LoVo (cell line): Measurements from ENCODE around the gene CPXM1.
"Not testable (repeated sequence)": the region's sequence is repeated elsewhere in the genome, so short reads cannot be mapped to it uniquely, and the experiment has no call there.

Source experiments
- DNase-seq: peaks from one replicate; pipeline ENCODE4 v3.0.0-alpha.2; 2016; ENCODE audit warnings: low spot score

Gene CPXM1

DNA sequence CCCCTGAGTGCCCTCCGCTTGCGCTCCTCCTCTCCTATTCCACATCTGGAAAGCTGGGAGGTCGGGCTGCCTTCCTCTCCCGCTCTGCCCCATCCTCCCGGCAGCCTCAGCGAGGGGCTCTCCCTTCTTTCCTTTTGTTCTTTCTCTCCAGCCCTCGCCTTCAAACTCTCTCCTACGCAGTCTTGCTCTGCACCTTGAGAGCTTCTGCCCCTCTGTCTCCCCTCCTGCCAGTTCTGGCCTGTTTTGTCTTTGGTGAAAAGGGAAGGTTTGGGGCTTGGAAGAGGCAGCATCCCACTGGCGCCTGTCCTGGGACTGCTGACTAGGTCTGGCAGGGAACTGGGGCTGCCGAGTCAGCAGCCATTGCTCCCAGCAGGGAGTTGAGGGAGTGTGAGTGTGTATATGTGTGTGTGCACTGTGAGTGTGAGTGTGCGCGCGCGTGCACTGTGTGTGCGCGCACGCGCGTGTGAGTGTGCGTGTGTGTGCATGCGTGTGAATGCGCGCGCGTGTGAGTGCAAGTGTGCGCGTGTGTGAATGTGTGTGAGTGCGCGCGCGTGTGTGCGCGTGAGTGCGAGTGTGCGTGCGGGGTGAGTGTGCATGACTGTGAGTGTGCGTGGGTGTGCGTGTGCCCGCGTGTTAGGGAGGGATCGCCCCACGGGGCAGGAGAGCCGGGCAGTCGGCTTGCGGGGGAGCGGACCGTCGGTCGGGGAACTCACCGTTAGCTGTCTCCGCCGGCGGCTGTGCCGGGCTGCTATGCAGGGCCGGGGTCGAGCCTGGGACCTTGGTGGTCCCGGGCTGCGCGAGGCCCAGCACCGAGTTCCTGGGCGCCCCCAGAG, 523 bp downstream of the CPXM1 start:
- no peak for DNase-seq

DNA sequence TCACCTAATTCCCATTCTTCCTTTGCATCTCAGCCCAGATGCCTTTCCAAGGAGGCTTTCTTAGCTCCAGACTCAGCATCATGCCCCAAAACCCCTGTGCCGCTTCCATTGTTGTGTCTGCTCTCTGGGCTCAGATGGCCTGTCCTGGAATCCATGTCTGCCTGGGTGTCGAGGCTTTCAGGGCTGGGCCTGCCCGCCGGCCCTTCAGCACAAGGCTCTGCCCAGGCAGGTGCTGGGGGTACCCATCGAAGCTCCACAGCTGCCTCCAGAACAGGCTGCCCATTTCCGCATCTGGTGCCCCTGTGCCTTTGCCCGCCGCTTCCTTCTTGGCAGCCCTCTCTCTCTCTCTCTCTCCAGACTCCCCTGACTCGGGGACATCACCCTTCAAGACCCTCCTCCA, 1.2 kb downstream of the CPXM1 start:
- no peak for DNase-seq

DNA sequence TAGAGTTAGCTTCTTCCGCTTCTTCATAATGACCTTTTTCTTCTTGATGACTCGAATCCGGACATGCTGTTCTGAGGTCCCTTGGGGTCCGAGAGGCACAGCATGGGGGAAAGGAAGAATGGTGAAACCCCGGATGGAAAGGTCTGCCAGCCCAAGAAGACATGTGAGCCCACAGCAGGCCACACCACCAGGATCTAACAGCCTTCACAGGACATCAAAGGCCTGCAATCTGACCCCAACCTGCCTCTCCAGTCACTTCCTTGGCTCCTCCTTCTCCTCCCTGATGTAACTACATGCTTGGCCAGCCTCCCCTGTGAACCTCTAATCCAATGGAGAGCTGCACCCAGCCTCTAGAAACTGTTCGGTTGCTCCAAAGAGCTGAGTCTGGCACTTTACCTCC, 1.6 kb downstream of the CPXM1 start:
- no peak for DNase-seq

DNA sequence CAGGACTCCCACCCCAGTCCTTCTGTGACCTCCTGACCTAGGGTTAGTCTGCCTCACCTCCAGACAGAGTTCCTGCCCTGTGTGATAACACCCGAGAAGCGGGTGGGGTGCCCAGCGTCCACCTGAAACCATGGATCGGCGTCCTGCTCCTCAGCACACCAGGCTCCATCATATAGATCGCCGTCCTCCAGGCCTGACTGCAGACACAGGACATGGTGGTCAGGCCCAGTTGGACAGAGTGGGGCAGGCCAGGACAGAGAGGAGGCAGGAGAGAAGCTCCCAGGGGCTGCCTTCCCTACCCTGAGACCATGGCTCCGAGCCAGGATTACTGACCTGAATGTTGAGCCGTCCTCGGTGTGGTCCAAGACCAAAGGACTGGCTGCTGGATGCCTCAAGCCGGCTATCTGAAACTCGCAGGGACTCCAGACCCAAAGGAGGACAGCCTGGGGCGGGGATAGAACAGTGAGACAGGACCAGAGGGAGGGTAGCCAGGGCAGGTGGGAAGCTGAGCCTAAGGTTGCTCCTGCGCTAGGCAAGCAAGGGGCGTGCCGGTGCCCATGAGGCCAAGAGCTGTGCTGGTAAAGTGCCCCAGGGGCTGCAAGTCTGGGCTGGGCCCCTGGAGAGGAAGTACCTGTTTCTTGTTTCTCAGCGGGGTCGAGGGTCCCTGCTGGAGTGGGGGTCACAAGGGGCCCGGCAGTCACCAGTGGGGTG, 2.2 kb downstream of the CPXM1 start:
- no peak for DNase-seq

DNA sequence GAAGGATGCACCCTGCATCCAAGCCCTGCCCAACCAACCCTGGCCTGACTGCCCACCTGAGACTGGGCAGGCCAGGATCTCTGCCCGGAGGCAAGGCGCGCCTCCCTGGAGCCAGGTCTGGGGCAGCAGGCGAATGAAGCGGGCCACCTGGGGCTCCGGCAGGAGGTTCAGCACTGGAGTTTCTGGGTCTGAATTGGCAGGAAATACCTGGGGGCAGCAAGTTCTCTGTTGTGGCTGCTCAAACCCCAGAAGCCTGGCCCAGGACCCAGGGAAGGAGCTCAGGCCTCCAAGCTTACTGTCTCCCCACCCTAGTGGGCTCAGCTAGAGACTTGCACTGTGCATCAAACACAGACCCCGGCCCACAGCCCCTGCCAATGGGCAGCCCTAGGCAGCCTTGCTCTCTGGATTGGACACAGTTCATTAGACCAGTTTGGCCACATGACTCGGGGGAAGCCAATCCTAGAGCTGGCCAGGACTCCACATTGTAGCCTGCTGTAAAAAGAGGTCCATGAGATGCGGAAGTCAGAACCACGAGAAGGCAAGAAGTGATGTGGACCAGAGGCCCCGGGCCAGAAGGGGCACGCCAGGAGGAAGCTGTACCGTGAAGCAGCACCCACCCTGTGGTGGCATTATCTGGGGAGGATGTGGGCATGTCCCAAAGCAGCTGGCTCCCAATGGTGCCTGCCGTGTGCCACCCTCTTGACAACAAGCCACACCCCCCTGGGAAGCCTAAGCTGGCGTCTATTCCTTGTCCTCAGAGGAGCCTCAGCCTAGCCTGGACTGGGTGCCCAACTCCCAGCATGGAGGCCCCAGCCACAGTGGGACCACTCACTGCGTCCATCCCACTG, 3.1 kb downstream of the CPXM1 start:
- no peak for DNase-seq

DNA sequence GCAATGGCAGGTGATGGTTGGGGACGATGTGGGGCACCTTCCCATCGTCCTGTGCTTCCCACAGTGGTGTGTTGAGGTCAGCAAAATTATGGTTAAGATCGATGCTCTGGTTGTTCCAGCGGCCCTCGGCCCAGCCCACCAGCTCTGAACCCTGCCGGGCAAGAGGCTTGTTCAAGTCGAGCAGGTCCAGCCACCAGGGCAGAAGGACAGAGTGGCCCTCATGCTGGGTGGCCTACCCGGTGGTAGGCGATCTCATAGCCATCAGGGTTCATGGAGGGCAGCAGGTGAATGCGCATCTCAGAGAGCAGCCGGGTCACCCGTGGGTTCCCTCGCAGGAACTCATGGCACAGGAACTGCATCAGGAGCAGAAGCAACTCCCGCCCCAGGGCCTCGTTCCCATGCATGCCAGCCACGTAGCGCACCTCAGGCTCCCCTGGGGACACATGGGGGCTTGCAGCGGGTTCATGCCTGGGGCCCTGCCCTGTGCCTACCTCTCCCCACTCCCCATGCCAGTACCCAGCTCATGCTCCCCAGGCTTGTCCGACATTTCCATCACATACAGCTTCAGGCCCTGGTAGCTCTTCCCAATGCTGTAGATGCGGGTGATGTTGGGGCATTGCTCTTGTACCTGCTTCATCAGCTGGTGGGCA, 4.3 kb downstream of the CPXM1 start:
- DNase-seq, result no peak

DNA sequence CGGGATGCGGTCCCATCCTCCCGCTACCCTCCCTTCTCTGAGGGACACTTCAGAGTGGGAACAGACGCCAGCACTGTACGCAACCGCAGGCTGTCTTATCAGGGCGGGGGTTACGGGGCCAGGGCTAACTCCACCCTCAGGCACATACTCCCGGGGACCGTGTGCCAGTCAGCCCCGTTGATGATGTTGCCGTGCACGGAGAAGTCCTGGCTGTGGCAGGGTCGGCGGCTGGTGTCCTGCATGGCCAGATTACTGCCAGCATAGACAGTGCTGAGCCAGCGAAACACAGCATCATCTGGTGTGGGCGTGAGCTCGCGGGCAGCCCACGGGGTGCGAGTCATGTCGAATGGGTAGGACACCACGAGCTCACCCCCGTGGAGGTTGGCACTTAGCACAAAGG, 5.0 kb downstream of the CPXM1 start:
- DNase-seq, result no peak

DNA sequence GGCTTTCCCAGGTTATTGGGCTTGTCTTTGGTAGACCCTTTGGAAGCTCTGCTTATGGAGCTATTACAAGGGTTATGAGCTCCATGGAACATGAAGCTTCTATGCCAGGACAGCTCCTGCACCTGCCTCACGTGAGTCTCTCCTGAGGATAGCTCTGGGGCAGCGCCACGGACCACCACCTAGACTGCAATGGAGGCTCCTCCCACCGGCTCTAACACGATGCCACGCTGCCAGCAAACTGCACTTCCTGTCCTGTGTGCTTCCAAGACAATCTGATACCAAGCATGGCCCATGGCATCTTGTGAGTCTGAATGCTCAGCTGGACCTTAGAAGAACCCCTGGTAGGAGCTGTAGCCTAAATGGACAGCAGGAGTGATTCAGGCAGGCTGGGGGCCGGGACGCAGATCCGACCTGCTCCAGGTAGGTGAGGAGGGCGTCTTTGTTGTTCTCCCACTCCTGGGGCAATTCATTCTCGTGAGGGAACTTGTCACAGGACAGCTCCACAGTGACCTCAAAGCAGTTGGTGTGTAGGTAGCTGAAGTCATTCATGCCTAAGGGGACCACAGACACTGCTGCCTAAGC, 5.5 kb downstream of the CPXM1 start:
- DNase-seq, result no peak

DNA sequence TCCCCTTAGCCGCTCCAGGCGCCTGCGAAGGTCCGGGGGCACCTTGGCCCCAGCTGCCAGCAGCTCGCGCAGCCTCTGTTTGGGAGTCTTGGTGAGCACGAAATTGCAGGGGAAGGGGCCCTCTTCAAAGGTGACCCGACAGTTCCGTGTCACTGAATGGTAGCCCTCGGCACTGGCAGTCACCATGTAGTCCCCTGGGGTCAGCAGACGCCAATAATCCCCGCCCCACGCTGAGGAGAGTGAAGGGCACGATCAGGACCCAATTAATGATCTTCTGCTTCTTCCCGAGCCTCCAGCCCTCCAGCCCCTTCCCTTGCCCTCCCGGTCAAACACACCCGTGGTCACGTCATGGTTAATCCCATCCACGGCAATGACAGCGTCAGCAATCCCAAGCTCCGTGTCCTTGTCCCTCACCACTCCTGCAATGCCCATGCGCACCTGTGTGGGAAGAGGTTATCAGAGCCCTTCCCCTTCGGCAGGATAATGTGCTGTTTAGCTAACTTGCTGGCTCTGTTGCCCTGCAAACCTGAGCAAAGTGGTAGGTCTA, 6.2 kb downstream of the CPXM1 start:
- DNase-seq, result no peak

DNA sequence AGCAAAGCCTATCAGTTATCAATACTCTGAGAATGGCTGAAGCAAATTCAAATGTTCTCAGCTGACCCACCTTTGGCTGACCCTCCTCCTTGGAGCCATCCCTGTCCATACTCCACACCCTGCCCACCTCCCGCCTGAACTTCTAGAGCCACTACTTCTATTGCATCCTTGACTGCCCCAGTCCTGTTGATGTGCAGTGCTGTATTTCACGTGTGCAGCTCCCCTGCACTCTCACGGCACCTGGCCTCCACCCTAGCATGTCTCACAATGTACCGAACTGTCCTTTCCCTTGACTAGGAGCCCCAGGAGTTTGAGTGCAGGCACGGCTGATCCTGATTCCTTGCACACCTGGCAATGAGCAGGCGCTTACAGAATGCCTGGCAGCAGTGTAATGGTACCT, 7.0 kb downstream of the CPXM1 start:
- no peak for DNase-seq

DNA sequence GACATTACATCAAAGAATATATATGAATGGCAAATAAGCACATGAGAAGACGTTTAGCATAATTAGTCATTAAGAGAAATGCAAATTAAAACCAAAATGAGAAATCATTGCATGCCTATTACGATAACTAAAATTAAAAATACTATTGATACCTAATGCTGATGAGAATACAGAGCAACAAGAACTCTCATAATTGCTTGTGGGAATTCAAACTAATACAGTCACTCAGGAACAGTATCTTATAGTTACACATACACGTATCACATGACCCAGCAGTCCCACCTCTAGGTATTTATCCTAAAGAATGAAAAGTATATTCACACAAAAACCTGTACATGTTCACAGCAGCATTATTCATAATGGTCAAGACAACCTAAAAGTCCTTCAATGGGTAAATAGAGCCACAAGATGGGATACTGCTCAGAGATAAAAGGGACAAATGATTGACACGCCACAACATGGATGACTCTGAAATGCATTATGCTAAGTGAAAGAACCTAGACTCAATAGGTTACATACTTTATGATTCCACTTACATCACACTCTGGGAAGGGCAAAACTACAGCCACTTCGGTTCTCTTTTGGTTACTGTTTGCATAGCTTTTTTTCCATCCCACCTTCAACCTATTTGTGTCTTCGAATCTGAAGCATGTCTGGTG, 16.4 kb downstream of the CPXM1 start:
- DNase-seq, result no peak

DNA sequence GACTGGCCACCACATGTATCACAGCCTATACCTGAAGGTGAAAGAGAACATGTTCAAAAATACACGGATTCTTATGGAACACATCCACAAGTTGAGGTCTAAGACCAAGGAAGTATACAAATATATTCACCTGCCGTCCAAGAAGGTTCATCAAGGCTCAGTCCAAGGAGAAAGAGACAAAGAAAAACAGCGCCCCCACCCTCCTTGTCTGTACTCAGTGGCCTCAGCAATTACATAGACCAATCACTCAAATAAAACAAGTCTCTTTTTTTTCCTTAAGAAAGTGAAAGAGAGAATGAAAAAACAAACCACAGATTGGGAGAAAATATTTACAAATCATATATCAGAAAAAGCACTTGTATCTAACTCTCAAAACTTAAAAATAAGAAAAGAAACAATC, 19.5 kb downstream of the CPXM1 start:
- no peak for DNase-seq

DNA sequence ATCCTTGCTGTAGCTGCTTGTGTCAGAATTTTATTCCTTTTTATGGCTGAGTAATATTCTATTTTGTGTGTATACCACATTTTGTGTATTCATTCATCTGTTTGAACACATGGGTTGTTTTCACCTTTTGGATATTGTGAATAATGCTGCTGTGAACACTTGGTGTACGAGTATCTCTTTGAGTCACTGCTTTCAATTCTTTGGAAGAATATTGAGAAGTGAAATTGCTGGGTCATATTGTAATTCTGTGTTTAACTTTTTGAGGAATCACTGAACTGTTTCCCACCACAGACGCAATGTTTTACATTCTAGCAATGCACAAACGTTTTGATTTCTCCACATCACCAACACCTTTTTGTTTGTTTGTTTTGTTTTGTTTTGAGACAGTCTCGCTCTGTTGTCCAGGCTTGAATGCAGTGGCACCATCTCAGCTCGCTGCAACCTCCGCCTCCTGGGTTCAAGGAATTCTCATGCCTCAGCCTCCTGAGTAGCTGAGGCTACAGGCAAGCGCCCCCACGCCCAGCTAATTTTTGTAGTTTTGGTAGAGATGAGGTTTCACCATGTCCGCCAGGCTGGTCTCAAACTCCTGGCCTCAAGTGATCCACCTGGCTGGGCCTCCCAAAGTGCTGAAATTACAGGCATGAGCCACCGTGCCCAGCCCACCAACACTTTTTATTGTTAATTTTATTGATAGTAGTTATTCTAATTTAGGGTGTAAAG, 21.7 kb downstream of the CPXM1 start:
- no peak for DNase-seq

DNA sequence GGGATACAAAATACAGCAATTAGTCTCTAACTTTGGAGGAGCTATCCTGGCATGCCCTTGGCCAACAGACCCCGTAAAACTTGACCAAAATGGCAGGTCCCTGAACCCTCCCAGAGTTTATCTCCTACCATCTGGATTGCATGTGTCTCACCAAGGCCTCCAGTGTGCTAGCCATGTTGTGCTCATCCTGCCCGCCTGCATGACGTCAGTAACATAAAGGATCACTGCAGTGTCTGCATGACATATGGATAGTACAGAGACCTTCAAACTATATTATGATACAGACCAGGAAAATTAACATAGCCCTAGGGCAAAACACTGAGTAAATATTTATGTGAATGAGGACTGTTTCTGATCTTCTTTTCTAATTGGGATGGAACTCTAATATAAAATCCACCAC, 25.3 kb downstream of the CPXM1 start:
- no peak for DNase-seq

DNA sequence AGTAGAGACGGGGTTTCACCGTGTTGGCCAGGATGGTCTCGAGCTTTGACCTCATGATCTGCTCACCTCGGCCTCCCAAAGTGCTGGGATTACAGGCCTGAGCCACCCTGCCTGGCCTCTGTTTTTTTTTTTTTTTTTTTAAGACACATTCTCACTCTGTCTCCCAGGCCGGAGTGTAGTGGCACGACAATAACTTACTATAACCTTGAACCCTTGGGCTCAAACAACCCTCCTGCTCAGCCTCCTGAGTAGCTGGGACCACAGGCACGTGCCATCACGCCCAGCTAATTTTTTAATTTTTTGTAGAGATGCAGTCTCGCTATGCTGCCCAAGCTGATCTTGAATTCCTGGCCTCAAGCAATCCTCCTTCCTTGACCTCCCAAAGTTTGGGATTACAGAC, 26.6 kb downstream of the CPXM1 start:
- no peak for DNase-seq

DNA sequence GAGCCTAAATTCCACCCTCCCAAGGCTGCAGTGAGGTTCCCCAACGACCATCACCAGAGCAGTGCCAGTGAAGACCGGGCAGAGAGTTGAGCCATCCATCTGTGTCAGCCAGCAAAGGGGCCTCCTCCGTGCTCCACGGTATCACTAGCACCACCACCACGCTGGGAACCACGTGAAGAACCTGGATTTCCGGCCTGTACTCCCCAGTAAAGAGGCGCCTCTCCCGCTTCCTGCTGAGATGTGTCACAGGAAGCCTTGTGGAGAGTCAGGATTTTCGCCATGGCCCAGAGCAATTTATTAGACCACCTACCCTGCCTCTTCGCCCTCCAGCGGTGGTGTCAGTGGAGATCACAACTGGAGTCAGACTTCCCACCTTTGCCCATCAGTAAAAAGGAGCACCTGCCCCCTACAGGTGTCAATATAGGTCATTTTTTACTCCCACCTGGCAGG, 28.8 kb downstream of the CPXM1 start:
- DNase-seq, result no peak

DNA sequence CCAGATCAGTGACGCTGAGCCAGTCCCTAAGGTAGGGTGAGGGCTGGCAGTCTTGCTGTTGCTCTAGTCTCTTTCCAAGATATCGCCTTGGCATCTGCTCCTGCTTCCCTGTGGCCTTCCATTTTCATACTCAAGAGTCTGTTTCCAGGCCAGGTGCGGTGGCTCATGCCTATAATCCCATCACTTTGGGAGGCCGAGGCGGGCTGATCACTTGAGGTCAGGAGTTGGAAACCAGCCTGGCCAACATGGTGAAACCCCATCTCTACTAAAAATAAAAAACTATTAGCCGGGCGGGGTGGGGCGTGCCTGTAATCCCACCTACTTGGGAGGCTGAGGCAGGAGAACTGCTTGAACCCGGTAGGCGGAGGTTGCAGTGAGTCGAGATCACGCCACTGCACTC, 30.3 kb downstream of the CPXM1 start:
- DNase-seq, result not testable (repeated sequence)

DNA sequence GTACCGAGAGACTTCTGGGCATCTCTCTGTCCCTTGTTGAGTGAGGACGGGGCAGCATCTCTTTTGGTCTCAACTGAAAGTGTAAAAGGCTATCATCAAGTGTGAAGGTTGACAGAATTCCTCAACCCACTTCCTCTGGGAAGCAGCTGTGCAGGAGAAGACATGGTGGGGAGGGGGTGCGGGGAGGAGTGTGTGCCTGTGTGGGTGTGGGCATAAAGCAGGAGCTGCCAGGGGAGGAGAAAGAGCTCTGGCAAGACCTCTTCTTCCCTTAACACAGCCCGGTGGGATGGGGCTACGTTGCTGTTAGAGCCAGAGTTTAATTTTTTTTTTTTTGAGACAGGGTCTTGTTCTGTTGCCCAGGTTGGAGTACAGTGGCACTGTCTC, 31.8 kb downstream of the CPXM1 start:
- DNase-seq, result no peak

DNA sequence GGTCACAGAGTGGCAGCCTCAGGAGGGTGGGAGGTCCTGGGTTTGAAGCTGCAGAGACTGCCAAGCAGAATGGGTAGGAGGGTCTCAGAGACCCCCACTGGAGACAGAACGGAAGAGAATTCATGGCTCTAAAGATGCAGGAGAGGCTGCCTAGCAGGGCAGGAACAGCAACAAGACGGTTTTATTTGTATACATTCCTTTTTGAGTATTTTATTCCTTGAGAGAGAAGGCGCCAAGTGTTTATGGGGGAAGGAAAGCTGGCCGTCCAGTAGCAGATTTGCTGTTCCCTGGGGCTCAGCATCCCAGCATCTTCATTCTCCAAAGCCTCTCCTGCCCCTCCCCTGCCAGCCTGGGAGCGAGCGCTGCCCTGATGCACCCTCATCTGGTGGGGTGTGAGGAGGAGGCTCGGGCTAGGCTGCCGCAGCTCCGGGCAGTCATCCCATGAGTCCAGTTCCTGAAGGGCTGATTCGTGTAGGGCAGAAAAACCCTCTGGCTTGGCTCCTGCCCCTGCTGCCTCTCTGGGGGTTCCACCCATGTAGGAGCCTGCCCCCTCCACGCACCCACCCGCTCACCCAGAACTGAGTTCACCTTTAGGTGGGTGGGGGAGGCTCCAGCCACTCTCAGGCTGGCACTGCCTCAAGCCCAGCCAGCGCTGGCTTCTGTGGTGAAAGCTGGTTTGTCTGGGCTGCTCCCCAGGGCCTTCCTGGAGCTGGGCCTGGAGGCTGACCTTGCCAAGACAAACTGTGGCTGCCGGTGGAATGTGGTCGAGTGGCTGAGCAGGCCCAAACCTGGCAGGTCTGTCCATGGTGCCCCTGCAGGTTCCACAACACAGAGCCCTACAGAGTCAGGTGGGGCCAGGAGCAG, 32.4 kb downstream of the CPXM1 start:
- no peak for DNase-seq
